KMS-11 (cell line): ENCODE results near the gene DES.

Source experiments
- H2AFZ ChIP-seq: fragments of 200-600 bp; sonication (generic); 2 replicates; pipeline ENCODE4 v1.6.1; 2016; ENCODE audit warnings: antibody characterized with exemption, mixed run types, low read depth
- H3K27ac ChIP-seq: fragments of 200-600 bp; sonication (generic); 2 replicates; pipeline ENCODE4 v1.6.1; 2016; ENCODE audit warnings: mild to moderate bottlenecking, mixed run types
- H3K27me3 ChIP-seq: fragments of 200-600 bp; sonication (generic); 2 replicates; pipeline ENCODE4 v1.6.1; 2017; ENCODE audit warnings: mild to moderate bottlenecking, low read depth, mixed run types, moderate library complexity; ENCODE audit not compliant: insufficient read depth
- H3K36me3 ChIP-seq: fragments of 200-600 bp; sonication (generic); 2 replicates; pipeline ENCODE4 v1.6.1; 2017; ENCODE audit warnings: mild to moderate bottlenecking, mixed run types; ENCODE audit not compliant: insufficient read depth
- H3K4me1 ChIP-seq: fragments of 200-600 bp; sonication (generic); 2 replicates; pipeline ENCODE4 v1.6.1; 2016; ENCODE audit warnings: mild to moderate bottlenecking, low read depth, mixed run types; ENCODE audit not compliant: poor library complexity, severe bottlenecking
- H3K4me2 ChIP-seq: fragments of 200-600 bp; sonication (generic); 2 replicates; pipeline ENCODE4 v1.7.0; 2016; ENCODE audit warnings: mild to moderate bottlenecking, mixed run types
- H3K4me3 ChIP-seq: fragments of 200-600 bp; sonication (generic); IDR thresholded peaks from 2 replicates; pipeline ENCODE4 v1.6.1; 2017; ENCODE audit warnings: low read depth, low read length, mixed read lengths; ENCODE audit not compliant: insufficient read depth
- H3K79me2 ChIP-seq: fragments of 200-600 bp; sonication (generic); 2 replicates; pipeline ENCODE4 v1.6.1; 2016; ENCODE audit warnings: low read depth, mixed run types; ENCODE audit not compliant: insufficient read depth
- H3K9ac ChIP-seq: fragments of 200-600 bp; sonication (generic); 2 replicates; pipeline ENCODE4 v1.6.1; 2016; ENCODE audit warnings: mild to moderate bottlenecking, mixed run types
- H4K20me1 ChIP-seq: fragments of 200-600 bp; sonication (generic); 2 replicates; pipeline ENCODE4 v1.6.1; 2016; ENCODE audit warnings: mild to moderate bottlenecking, mixed run types; ENCODE audit not compliant: insufficient read depth
- CTCF ChIP-seq: fragments of 200-600 bp; sonication (generic); conservative IDR thresholded peaks from 2 replicates; pipeline ENCODE4 v1.6.1; 2017; ENCODE audit warnings: low read depth, mild to moderate bottlenecking, antibody characterized with exemption, low read length, moderate library complexity, mixed read lengths

The DES gene

GRCh38 chr2:219408631-219409030 is 9.5 kb upstream of the DES start:
- Histone ChIP-seq H2AFZ (no peak overlapping the region), H4K20me1 (no peaks in the 10 kb centered on the region), H3K27ac (no peak overlapping the region), H3K4me3 (no peak overlapping the region), H3K4me1 (peaks cover 5% of the 10 kb centered on the region), H3K4me2 (no peak overlapping the region), H3K79me2 (no peaks in the 10 kb centered on the region), H3K27me3 (no peaks in the 10 kb centered on the region), H3K36me3 (no peaks in the 10 kb centered on the region), H3K9ac (no peak overlapping the region)
- TF ChIP-seq CTCF: no peak

GRCh38 chr2:219409619-219410018 is 8.6 kb upstream of the DES start:
- H4K20me1 ChIP-seq: no peaks in the 10 kb centered on the region
- H3K79me2 ChIP-seq: no peaks in the 10 kb centered on the region
- peaks cover 5% of the 10 kb centered on the region for H3K4me1 ChIP-seq
- no peaks in the 10 kb centered on the region for H3K36me3 ChIP-seq
- H3K27ac ChIP-seq: no peak overlapping the region
- no peaks in the 10 kb centered on the region for H3K27me3 ChIP-seq
- H2AFZ ChIP-seq: no peak overlapping the region
- H3K9ac ChIP-seq: no peak overlapping the region
- H3K4me2 ChIP-seq: no peak overlapping the region
- no peak overlapping the region for H3K4me3 ChIP-seq
- no peak for TF ChIP-seq CTCF

GRCh38 chr2:219410390-219410789 is 7.8 kb upstream of the DES start:
- H3K27me3 ChIP-seq: no peaks in the 10 kb centered on the region
- no peak overlapping the region for H2AFZ ChIP-seq
- TF ChIP-seq CTCF: no peak
- no peak overlapping the region for H3K4me3 ChIP-seq
- H3K36me3 ChIP-seq: no peaks in the 10 kb centered on the region
- peaks cover 5% of the 10 kb centered on the region for H3K4me1 ChIP-seq
- H3K79me2 ChIP-seq: no peaks in the 10 kb centered on the region
- no peak overlapping the region for H3K9ac ChIP-seq
- H3K27ac ChIP-seq: no peak overlapping the region
- no peaks in the 10 kb centered on the region for H4K20me1 ChIP-seq
- H3K4me2 ChIP-seq: no peak overlapping the region

GRCh38 chr2:219414857-219415256 is 3.3 kb upstream of the DES start:
- TF ChIP-seq CTCF: no peak
- Histone ChIP-seq H4K20me1 (no peaks in the 10 kb centered on the region), H3K27ac (no peak overlapping the region), H3K27me3 (no peaks in the 10 kb centered on the region), H3K36me3 (no peaks in the 10 kb centered on the region), H3K4me1 (no peaks in the 10 kb centered on the region), H3K9ac (no peak overlapping the region), H2AFZ (no peak overlapping the region), H3K4me2 (no peak overlapping the region), H3K4me3 (no peak overlapping the region), H3K79me2 (no peaks in the 10 kb centered on the region)
